ENCODE results near the gene PHACTR1.

DNA sequence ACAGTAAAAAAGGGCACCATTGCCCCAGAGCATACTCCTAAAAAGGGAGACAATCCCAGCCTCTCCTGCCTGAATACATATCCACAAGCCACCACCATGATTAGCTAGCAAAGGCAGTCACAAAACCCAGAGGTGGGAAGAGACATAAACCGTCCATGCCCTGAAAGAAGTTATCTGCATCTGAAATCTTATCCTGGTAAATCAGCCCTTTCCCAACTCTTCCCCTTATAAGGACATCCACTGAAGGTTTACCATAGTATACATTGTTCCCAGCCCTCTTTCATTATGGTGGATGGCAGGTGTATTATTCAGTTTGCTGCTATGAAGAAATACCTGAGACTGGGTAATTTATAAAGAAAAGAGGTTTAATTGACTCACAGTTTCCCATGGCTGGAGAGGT is 516.5 kb downstream of the PHACTR1 start:
- TF ChIP-seq, protein P1, sequence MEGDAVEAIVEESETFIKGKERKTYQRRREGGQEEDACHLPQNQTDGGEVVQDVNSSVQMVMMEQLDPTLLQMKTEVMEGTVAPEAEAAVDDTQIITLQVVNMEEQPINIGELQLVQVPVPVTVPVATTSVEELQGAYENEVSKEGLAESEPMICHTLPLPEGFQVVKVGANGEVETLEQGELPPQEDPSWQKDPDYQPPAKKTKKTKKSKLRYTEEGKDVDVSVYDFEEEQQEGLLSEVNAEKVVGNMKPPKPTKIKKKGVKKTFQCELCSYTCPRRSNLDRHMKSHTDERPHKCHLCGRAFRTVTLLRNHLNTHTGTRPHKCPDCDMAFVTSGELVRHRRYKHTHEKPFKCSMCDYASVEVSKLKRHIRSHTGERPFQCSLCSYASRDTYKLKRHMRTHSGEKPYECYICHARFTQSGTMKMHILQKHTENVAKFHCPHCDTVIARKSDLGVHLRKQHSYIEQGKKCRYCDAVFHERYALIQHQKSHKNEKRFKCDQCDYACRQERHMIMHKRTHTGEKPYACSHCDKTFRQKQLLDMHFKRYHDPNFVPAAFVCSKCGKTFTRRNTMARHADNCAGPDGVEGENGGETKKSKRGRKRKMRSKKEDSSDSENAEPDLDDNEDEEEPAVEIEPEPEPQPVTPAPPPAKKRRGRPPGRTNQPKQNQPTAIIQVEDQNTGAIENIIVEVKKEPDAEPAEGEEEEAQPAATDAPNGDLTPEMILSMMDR (conservative IDR thresholded peaks at IDR 0.05 in 1 of 2, IDR thresholded peaks at IDR 0.05 in 1 of 2; ENCODE audit: low read depth in 1 of 2, low read length in 2 of 2), result no peak
- TF ChIP-seq EZH2 (IDR thresholded peaks at IDR 0.05; ENCODE audit: low read length, missing control alignments), result no peak

All from fibroblast of lung (primary cell).